ENCODE results near the gene NPBWR2.

Gene NPBWR2

GRCh38 chr20:64055893-64056638 lies 51.3 kb downstream of the NPBWR2 start:
- no peak for DNase-seq

- no peak for DNase-seq
Observed at GRCh38 chr20:64055396-64055892, 51.9 kb downstream of the NPBWR2 start.

GRCh38 chr20:64053841-64054661 lies 53.3 kb downstream of the NPBWR2 start:
- DNase-seq, result peak; percentile 21

All from NCI-H146 (cell line).